Retinal pigment epithelial cell (primary cell): ENCODE measurements around the gene MRPS24.
"Not testable (repeated sequence)": the region's sequence is repeated elsewhere in the genome, so short reads cannot be mapped to it uniquely, and the experiment has no call there.

Source experiments
- DNase-seq: peaks from one replicate; pipeline ENCODE4 v3.0.0-alpha.2; 2010; ENCODE audit warnings: low read depth
- H3K4me3 ChIP-seq: 2 replicates; pipeline ENCODE4 v1.5.1; 2011; ENCODE audit warnings: mild to moderate bottlenecking, low read length, control low read depth, moderate library complexity
- TF ChIP-seq, protein P1 (sequence below): conservative IDR thresholded peaks from 2 replicates; pipeline ENCODE4 v1.5.1; 2011; ENCODE audit warnings: low read depth, low read length, control low read depth, inconsistent platforms

Gene MRPS24

DNA sequence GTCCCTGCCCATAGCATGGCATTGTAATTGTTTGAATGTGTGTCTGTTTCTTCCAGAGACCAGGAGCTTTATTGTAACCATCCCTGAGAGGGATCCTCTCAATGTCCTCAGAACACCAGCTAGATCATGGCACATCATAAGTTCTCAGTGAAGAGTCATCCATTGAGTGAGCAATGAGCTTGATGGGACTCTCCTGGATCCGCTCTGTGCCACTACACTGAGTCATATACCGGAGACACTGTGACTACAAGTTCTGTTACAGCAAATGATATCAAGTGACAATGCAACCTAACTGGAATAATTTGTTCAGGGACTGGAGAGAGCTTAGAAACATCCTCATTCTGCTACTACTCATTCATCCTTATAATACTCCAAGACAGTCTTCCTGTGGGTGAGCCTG, 25.1 kb downstream of the MRPS24 start:
- TF ChIP-seq, protein P1, sequence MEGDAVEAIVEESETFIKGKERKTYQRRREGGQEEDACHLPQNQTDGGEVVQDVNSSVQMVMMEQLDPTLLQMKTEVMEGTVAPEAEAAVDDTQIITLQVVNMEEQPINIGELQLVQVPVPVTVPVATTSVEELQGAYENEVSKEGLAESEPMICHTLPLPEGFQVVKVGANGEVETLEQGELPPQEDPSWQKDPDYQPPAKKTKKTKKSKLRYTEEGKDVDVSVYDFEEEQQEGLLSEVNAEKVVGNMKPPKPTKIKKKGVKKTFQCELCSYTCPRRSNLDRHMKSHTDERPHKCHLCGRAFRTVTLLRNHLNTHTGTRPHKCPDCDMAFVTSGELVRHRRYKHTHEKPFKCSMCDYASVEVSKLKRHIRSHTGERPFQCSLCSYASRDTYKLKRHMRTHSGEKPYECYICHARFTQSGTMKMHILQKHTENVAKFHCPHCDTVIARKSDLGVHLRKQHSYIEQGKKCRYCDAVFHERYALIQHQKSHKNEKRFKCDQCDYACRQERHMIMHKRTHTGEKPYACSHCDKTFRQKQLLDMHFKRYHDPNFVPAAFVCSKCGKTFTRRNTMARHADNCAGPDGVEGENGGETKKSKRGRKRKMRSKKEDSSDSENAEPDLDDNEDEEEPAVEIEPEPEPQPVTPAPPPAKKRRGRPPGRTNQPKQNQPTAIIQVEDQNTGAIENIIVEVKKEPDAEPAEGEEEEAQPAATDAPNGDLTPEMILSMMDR: no peak
- DNase-seq: no peak
- H3K4me3 ChIP-seq: no peak overlapping the region

DNA sequence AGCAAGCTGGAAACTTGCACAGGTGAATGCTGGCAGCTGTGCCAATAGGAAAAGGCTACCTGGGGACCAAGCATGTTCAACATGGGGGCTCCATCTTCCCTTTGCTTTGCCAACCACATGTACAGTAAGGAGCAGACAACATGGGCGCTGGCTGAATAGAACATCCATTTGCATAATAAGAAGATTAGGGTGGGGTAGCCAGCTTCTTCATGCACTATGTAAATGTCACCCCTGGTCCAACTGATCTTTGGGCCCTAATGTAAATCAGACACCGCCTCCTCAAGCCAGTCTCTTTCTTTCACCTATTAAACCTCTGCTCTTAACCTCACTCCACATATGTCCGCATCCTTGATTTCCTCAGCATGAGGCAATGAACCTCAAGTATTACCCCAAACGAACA, 26.0 kb downstream of the MRPS24 start:
- TF ChIP-seq, protein P1: no peak
- no peak for DNase-seq
- no peak overlapping the region for H3K4me3 ChIP-seq

DNA sequence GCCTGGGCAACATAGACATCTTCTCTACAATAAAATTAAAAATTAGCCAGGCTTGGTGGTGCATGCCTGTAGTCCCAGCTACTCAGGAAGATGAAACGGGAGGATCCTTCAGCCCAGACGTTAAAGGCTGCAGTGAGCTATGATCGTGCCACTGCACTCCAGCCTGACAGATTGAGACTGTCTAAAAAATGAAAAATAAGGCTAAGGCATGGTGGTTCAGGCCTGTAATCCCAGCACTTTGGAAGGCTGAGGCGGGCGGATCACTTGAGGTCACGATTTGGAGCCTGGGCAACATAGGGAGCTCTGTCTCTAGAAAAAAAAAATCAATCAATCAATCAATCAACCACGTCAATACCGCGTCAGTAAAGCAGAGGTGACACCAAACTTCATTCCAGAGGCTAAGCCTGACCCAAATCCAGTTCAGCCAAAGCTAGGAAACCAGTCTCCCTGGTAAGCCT, 31.1 kb downstream of the MRPS24 start:
- H3K4me3 ChIP-seq: no peak overlapping the region
- TF ChIP-seq, protein P1: no peak
- DNase-seq: no peak

DNA sequence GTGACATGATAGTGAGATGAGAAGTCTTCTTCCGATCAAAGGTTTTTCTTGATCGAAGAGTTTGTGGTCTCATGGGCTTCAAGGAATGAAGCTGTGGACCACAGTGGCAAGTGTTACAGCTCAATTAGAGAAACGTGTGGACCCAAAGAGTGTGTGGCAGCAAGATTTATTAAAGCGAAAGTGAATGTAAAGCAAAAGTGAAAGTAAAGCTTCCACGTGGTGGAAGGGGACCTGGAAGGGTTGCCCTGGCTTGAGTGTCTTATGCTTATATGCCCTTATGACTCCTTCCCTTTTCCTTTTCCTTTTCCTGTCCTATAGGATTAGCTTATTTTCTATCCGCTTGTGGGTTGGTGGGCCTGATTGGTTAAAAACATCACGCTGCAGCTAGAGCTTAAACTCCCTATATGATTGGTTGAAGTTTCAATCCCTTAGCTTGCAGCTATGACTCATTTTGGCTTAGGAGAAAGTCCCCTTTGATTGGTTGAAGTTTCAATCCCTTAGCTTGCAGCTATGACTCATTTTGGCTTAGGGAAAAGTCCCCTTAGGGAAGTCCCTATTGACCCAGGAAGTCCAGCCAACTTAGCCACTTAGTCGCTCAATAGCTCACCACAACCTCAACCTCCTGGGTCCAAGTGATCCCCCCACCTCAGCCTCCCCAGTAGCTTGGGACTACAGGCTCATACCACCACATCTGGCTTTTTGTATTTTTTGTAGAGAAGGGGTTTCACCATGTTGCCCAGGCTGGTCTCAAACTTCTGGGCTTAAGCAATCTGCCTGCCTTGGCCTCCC, 34.7 kb downstream of the MRPS24 start:
- H3K4me3 ChIP-seq: no peak overlapping the region
- TF ChIP-seq, protein P1: no peak
- no peak for DNase-seq

DNA sequence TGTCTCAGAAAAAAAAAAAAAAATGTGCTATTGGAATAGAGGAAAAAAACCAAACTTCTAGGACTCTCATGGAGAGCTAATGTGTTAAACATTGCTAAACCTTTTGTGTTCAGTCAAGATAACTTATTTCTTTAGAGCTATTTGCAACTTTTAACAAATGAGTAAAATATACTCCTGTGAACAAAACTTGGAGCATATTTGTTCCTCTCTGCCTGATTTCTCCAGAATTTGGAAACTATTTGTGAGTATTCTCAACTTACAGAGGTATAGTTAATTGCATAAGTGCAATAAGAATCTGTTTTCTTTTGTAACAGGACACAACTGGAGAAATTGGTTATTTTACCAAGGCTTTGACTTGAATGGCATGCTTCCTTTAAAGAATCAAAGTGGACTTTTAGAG, 38.4 kb downstream of the MRPS24 start:
- not testable (repeated sequence) for DNase-seq, H3K4me3 ChIP-seq

DNA sequence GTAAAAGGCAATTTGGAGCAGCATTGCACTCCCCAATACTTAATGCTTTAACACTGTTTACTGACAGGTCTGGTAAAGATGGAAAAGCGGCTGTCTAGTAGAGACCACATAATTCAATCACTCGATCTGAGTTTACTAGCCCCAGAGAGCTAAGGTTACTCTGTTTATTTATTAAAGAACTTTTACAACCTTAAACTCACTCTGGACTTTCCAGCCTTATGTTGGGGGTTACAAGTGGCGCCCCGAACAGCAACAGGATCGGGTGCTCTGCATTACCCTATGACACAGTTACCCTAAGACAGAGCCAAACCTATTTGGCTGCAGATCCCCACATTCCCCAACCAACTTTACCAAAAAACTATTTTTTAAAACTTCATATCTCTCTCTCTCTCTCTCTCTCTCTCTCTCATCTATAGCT, 43.9 kb downstream of the MRPS24 start:
- no peak for DNase-seq
- TF ChIP-seq, protein P1: no peak
- no peak overlapping the region for H3K4me3 ChIP-seq

DNA sequence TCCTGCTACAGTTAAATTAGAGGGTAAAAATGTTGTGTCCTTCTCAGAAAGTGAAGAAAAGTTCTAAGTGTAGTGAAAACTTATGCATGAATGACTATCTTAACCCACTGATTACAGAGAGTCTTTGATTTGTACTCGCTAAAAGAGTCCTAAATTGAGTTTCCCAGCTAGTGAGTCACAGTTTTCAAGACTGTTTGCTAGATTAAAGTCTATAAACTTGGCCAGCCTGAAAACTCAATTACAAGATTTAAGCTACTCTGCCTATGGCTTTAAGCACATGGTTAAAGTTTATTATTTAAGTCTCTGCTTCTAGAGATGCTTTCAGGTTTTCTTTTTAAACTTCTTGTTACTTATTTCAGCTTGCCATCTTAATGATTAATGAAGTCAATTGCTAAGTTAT, 44.4 kb downstream of the MRPS24 start:
- H3K4me3 ChIP-seq: no peak overlapping the region
- peak; percentile 22 for DNase-seq
- TF ChIP-seq, protein P1: no peak

DNA sequence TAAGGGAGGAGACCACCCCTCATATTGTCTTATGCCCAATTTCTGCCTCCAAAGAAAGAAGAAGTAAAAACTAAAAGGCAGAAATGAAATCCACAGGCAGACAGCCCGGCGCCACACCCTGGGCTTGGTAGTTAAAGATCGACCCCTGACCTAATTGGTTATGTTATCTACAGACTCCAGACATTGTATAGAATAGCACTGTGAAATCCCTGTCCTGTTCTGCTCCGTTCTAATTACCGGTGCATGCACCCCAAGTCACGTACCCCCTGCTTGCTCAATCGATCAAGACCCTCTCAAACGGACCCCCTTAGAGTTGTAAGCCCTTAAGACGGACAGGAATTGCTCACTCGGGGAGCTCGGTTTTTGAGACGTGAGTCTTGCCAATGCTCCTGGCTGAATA, 44.8 kb downstream of the MRPS24 start:
- H3K4me3 ChIP-seq, DNase-seq: not testable (repeated sequence)
